ENCODE results near the gene CAMTA1. TPM values are rescaled to one million over a fixed set of nuclear protein-coding genes. Genes with fewer than 3 reads are reported as not detected.

The CAMTA1 gene
- polyA plus RNA-seq, 1 of the 3 experiments (the other 2 are of a cell fraction) = 63.1 TPM

GRCh38 chr1:7761103-7761502 lies 975.8 kb downstream of the CAMTA1 start:
- no peak for DNase-seq
- Histone ChIP-seq H4K20me1 (ENCODE audit: insufficient read depth) (no peaks in the 10 kb centered on the region), H3K9me2 (no peaks in the 10 kb centered on the region), H3K4me3 (ENCODE audit: low read depth in 2 of 2, low read length in 1 of 2) (no peak overlapping the region), H3F3A (replicated peaks; ENCODE audit: insufficient read depth) (no peaks in the 10 kb centered on the region), H3K9ac (no peak overlapping the region), H2AFZ (ENCODE audit: low read depth) (no peak overlapping the region), H3K27ac (ENCODE audit: low read depth in 2 of 2, low read length in 1 of 2) (no peak overlapping the region), H3K79me2 (ENCODE audit: insufficient read depth) (no peaks in the 10 kb centered on the region), H3K36me3 (replicated peaks in 1 of 2; ENCODE audit: control insufficient read depth in 1 of 2, insufficient read depth in 2 of 2, low read length in 1 of 2) (peaks cover 0 to 3% of the 10 kb centered on the region in 2 experiments), H3K27me3 (ENCODE audit: insufficient read depth) (no peaks in the 10 kb centered on the region), H3K4me1 (ENCODE audit: control insufficient read depth in 1 of 2, insufficient read depth in 2 of 2, low read depth in 1 of 2, low read length in 1 of 2) (no peaks in the 10 kb centered on the region), H3K9me3 (no peaks in the 10 kb centered on the region), H3K4me2 (no peak overlapping the region)
- TF ChIP-seq JUND (IDR thresholded peaks at IDR 0.05) (no peak), RXRA (IDR thresholded peaks at IDR 0.05; ENCODE audit: borderline replicate concordance, low read depth) (no peak), IRF3 (IDR thresholded peaks at IDR 0.05; ENCODE audit: low read depth, low read length) (no peak), TEAD4 (IDR thresholded peaks at IDR 0.05; ENCODE audit: borderline replicate concordance, insufficient read depth) (no peak), GATA2 (CRISPR knock-in tag; IDR thresholded peaks at IDR 0.05) (no peak), REST (IDR thresholded peaks at IDR 0.05; ENCODE audit: low read depth, low read length) (no peak), FOXJ3 (CRISPR knock-in tag; IDR thresholded peaks at IDR 0.05) (no peak), RFX5 (IDR thresholded peaks at IDR 0.05; ENCODE audit: low read length) (no peak), MXI1 (IDR thresholded peaks at IDR 0.05; ENCODE audit: low read depth, low read length) (no peak), CHD2 (IDR thresholded peaks at IDR 0.05; ENCODE audit: low read length, partially characterized antibody) (no peak), ZBTB33 (IDR thresholded peaks at IDR 0.05; ENCODE audit: borderline replicate concordance, low read depth) (no peak), FOSL2 (IDR thresholded peaks at IDR 0.05; ENCODE audit: borderline replicate concordance, low read depth) (no peak), RAD21 (IDR thresholded peaks at IDR 0.05; ENCODE audit: low read length) (no peak), SIN3A (IDR thresholded peaks at IDR 0.05; ENCODE audit: borderline replicate concordance, low read depth, low read length) (no peak), POLR2AphosphoS5 (IDR thresholded peaks at IDR 0.05; ENCODE audit: low read depth, low read length) (no peak), RCOR1 (IDR thresholded peaks at IDR 0.05; ENCODE audit: low read length) (no peak), PBX3 (IDR thresholded peaks at IDR 0.05) (no peak), SMC3 (IDR thresholded peaks at IDR 0.05; ENCODE audit: low read depth, low read length) (no peak)
- ChIA-PET CTCF (interaction anchor here (1.0 to 14.6 kb wide), 3 partner anchors 8 to 94 kb away, joined by 3 to 139 read pairs (median 112); no protein-coding TSS in a partner anchor), POLR2A (interaction anchor here (0.6 to 1.1 kb wide), 2 partner anchors 18 to 94 kb away, joined by 3 to 4 read pairs; no protein-coding TSS in a partner anchor)
- WGBS (ENCODE audit: low lambda C conversion rate) = 87% methylated on average over 3 of the region's 3 CpGs
